AG20443 (cell line): Measurements from ENCODE around the gene GRHL1.
"Not testable (repeated sequence)": the region's sequence is repeated elsewhere in the genome, so short reads cannot be mapped to it uniquely, and the experiment has no call there.

Experiments
- DNase-seq: peaks from one replicate; pipeline ENCODE4 v3.0.0; 2012; ENCODE audit warnings: low spot score, mixed read lengths

Gene GRHL1

DNA sequence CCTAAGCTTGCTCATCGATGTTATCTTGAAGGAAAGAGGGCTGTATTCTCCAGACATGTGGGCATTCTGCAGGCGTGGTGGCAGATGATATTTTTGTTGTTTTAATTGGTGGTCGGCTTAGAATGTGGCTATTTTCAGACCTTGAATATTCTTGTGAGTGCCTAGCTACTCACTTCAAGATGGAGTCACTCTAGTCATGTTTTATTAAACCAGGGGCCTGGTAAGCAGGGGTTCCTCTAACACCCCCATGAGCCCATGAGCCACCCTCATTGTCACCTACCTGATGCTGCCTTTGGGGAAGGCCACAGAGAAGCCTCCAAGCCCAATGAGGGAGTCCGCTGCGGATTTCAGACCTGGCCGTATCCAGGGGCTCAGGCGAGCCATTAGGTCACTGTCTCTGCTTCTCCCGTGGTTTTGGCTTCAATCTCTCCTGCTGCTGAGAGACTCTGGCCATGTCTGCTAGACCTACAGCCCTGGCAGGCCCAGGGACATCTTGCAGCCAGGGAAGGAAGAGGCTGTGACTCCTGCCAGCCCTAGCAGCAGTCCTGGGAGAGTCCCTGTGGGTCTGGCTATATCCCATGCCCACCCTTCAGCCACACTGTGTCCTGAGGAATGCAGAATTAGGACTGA, 75.6 kb downstream of the GRHL1 start:
- DNase-seq: no peak

- DNase-seq: no peak
These were observed 76.3 kb downstream of the GRHL1 start for GRCh38 chr2:10027660-10028330.

DNA sequence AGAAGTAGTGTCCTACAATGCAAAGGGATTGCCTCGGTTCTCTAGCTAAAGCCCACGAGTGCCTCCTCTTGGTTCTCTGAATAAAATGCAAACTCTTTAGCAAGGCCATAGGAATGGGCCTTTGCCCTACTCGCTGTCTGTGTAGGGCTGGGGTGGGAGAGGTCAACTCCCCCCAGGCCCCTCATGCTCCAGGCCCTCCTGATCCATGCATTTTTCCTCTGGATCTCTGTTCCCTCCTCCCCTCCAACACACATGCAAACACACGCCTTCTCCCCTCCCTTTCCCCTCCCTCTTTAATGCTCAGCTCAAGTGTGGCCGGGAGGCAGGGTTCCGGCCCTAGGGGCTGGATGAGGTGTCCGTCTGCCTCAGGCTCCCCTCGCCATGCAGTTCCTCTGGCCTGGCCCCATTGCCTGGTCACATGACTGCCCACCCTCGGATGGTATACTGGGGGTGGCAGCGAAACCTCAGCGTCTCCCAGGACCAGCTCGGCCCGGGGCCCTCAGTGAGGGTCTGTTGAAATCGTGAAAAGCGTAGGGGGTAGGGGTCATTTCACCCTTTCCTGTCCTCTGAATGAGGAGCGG, 77.0 kb downstream of the GRHL1 start:
- DNase-seq: no peak

GRCh38 chr2:10028988-10029874, 77.7 kb downstream of the GRHL1 start:
- peak; percentile 44 for DNase-seq

GRCh38 chr2:10029875-10030223, 78.4 kb downstream of the GRHL1 start:
- no peak for DNase-seq

- DNase-seq: no peak
These were observed 78.8 kb downstream of the GRHL1 start for GRCh38 chr2:10030311-10030736.

- DNase-seq: not testable (repeated sequence)
These were observed 79.3 kb downstream of the GRHL1 start for GRCh38 chr2:10030798-10031197.

DNA sequence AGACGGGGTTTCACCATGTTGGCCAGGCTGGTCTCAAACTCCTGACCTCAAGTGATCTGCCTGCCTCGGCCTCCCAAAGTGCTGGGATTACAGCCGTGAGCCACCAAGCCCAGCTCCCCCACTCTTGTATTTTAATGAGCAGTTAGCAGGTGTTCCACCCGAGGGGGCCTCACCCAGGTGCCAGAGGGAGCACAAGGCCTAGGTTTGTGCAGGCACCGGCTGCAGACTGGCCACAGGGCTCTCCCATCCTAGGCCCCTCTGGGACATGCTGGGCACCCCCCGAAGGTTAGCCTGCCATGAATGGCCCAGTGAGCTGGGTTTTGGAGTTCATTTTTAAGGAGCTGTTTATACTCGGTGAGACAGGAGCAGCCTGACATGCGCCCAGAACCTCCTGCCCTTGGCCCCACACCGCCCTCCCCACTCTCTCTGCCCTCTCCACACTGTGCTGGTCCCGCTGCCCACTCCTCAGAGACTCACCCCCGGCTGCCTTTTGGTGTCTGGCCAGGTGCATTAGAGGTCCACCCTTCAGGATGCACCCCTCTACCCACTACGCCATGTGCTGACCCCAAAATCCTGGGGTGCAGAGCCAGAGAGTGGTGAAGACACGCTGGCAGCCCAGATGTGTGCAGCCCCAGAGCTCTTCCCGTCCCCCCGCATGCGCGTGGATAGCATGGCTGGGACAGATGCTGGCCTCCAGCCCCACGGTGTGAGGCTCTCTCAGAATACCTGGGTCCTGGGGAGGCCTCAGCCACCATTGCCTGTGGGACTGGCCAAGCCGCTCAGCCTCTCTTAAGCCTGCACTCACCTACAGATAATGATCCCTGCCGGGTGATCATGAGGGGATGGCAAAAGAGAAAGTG, 80.6 kb downstream of the GRHL1 start:
- DNase-seq: no peak

GRCh38 chr2:10032746-10033105, 81.2 kb downstream of the GRHL1 start:
- no peak for DNase-seq

GRCh38 chr2:10033251-10034006, 81.9 kb downstream of the GRHL1 start:
- DNase-seq: no peak

- DNase-seq: no peak
These were observed 83.0 kb downstream of the GRHL1 start for GRCh38 chr2:10034333-10035052.

- no peak for DNase-seq
These were observed 83.5 kb downstream of the GRHL1 start for GRCh38 chr2:10035053-10035422.

DNA sequence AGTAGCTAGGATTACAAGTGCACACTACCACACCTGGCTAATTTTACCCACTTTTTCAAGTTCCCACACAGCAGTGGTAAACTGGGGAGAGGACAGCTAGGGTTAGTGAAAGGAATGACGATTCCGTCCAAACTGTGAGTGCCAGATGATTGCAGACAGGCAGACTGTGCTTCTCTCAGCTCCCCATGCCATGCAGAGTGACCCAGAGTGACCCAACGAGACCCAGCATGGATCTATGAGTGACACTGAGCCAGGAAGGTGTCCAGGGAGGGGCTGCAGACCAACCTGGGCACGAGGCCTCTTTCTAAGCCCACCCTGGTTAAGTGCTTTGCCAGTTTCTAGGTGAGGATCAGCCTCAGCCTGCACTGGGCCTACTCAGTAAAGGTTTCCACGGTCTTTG, 84.1 kb downstream of the GRHL1 start:
- no peak for DNase-seq

DNA sequence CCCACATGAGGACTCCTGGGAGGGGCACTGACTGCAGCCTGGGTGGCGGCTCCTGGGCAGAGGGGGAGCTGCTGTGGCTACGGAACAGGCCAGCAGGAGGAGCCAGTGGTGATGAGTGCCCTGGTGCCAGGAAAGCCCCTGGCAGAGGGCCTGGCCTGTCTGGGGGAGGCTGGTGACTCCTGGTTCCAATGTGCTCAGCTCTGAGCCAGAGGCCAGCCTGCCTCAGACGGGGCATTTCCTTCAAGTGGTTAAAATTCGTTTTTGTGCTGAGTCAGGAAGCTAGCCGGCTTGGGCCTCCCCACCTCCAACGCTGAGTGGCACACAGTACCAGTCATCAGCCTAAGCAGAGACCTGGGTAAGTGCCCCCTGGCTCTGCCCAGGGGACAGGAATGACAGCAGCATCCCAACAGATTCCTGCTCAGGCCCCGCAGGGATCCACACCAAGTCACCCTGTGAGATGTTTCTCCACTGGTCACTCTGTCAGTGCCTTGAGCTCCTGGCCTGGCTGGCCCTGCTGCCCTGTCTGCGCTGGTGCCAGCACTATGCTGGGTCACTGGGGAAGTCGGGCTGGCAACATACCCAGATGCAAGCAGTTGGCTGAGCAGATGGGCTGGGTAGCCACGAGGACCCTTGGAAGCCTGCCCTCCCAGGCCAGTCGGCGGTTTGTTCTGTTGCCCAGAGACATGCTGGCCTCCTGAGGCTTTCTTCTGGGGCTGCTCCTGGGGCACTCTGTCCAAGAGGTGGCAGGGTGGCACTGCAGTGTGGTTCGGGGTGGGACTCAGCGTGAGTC, 84.8 kb downstream of the GRHL1 start:
- DNase-seq: peak; percentile 81

GRCh38 chr2:10038123-10038522, 86.6 kb downstream of the GRHL1 start:
- no peak for DNase-seq

DNA sequence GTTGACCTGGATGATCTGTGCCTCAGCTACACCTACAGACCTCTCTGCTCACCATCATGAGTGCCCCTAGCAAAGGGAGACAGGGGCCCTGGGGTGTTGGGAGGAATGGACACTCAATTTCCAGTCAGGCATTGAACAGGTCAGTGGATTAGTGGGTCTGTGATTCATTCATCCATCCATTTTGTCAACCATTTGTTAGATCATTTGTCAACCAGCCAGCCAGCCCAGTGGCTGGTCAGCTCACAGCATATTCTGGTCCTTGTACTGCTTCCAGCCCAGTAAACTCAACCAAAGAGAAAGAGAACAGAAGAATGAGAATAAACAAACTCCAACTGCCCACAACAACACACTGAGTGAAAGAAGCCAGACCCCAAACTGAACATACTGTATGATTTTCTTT, 87.2 kb downstream of the GRHL1 start:
- DNase-seq: no peak

DNA sequence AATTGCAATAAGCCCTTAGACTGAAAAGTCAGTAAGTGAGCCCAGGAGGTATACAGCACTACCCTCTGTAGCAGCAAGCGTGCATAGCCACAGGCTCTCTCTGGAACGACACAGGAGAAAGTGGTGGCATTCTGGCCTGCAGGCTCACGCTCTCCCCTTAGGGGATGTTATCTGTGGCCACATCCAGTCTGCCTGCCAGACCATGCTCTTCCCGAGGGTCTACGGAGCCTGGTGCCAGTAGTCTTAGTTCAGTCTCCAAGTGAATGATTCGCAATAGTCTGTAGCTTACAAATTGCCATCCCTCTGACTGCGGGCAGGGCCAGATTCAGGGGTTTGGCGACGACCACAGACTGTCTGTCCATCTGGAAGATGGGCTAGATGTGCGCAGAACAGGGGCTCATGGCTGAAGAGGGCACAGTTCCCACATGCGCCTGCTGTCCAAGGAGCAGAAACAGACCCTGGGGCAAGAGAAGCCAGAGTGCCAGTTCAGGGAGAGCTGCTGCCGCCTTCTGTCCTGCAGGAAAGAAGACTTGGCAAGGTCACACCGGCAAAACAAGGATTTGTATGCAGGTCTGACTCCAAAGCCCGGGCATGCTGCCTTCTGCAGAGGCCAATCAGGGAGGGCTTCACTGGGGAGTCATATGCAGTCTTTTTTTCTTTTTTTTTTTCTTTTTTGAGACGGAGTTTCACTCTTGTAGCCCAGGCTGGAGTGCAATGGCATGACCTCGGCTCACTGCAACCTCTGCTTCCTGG, 88.3 kb downstream of the GRHL1 start:
- peak; percentile 57 for DNase-seq

- DNase-seq: no peak
These were observed 90.2 kb downstream of the GRHL1 start for GRCh38 chr2:10041711-10042110.
